ENCODE measurements around the gene MYL12A.

GRCh38 chr18:3250237-3251107, 2.9 kb downstream of the MYL12A start:
- no peak for TF ChIP-seq CTCF (conservative IDR thresholded peaks at IDR 0.05; ENCODE audit: low read depth in 2 of 2)
- no peak for TF ChIP-seq ETS1 (IDR thresholded peaks at IDR 0.05)
- TF ChIP-seq, protein P1, sequence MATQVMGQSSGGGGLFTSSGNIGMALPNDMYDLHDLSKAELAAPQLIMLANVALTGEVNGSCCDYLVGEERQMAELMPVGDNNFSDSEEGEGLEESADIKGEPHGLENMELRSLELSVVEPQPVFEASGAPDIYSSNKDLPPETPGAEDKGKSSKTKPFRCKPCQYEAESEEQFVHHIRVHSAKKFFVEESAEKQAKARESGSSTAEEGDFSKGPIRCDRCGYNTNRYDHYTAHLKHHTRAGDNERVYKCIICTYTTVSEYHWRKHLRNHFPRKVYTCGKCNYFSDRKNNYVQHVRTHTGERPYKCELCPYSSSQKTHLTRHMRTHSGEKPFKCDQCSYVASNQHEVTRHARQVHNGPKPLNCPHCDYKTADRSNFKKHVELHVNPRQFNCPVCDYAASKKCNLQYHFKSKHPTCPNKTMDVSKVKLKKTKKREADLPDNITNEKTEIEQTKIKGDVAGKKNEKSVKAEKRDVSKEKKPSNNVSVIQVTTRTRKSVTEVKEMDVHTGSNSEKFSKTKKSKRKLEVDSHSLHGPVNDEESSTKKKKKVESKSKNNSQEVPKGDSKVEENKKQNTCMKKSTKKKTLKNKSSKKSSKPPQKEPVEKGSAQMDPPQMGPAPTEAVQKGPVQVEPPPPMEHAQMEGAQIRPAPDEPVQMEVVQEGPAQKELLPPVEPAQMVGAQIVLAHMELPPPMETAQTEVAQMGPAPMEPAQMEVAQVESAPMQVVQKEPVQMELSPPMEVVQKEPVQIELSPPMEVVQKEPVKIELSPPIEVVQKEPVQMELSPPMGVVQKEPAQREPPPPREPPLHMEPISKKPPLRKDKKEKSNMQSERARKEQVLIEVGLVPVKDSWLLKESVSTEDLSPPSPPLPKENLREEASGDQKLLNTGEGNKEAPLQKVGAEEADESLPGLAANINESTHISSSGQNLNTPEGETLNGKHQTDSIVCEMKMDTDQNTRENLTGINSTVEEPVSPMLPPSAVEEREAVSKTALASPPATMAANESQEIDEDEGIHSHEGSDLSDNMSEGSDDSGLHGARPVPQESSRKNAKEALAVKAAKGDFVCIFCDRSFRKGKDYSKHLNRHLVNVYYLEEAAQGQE (IDR thresholded peaks at IDR 0.05; ENCODE audit: unreplicated experiment), result no peak
- TF ChIP-seq EZH2 (IDR thresholded peaks at IDR 0.05; ENCODE audit: low read depth, unreplicated experiment), result no peak
- no peak for TF ChIP-seq POLR2AphosphoS5 (IDR thresholded peaks at IDR 0.05; ENCODE audit: low read depth)
- TF ChIP-seq EZH2phosphoT487 (IDR thresholded peaks at IDR 0.05; ENCODE audit: unreplicated experiment), result no peak
- no peak for TF ChIP-seq JUNB (IDR thresholded peaks at IDR 0.05; ENCODE audit: unreplicated experiment)
- TF ChIP-seq CREB1 (CRISPR knock-in tag; IDR thresholded peaks at IDR 0.05; ENCODE audit: low read depth), result no peak
